Stimulated activated effector memory CD8-positive, alpha-beta T cell treated with anti-CD3 and anti-CD28 coated beads, Interleukin-12 subunit alpha, Interleukin-12 subunit beta, amount 100 ng/mL, for 72 hours (primary cell): ENCODE measurements around the gene CISTR.
"Not testable (repeated sequence)": the region's sequence is repeated elsewhere in the genome, so short reads cannot be mapped to it uniquely, and the experiment has no call there.

ENCODE experiments used
- ATAC-seq: fragments of 150-1000 bp; cut with Tn5 transposase; 2 replicates; pipeline ENCODE4 v1.10.0; 2021
- DNase-seq, 2 donors: peaks; one replicate each; pipeline ENCODE4 v3.0.0; 2021 to 2022; ENCODE audit warnings: low spot score in 2 of 2
- H3K27ac Mint-ChIP-seq: one replicate; pipeline ENCODE4 v1.8.0; 2022; ENCODE audit warnings: mild to moderate bottlenecking, mixed read lengths
- H3K36me3 Mint-ChIP-seq: one replicate; pipeline ENCODE4 v1.8.0; 2022; ENCODE audit warnings: mild to moderate bottlenecking, mixed read lengths
- H3K4me1 Mint-ChIP-seq: one replicate; pipeline ENCODE4 v1.8.0; 2022; ENCODE audit warnings: mixed read lengths
- H3K4me3 Mint-ChIP-seq: one replicate; pipeline ENCODE4 v1.8.0; 2022; ENCODE audit warnings: mild to moderate bottlenecking, mixed read lengths
- H3K9me3 Mint-ChIP-seq: one replicate; pipeline ENCODE4 v1.8.0; 2022; ENCODE audit warnings: mixed read lengths

Gene CISTR

DNA sequence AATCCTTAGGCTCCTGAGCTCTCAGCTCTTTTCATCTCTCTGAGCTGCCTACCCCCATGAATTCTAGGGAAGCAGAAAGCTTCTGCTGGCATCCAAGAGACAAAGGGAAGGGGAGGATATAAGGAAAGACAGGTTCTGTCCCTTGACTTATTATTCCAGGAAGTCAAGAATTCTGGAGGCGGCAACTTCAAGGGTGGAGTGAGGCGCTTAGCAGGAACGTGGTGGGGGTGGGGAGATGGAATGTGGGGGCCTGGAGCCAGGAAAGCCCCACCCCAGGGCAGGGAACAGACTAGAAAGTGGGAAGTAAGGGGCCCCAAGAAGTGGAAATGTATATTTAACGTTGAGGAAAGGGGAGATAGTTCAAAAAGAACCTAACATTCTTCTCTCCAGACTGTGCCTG, 26.0 kb downstream of the CISTR start:
- Mint-ChIP-seq H3K27ac (peak overlapping the region; percentile 89), H3K9me3 (no peaks in the 10 kb centered on the region), H3K36me3 (peaks cover 54% of the 10 kb centered on the region), H3K4me1 (peaks cover 37% of the 10 kb centered on the region), H3K4me3 (peak overlapping the region; percentile 90)
- no peak for ATAC-seq
- DNase-seq, result no peak

- no peak for ATAC-seq
- DNase-seq, result no peak
- Mint-ChIP-seq H3K4me3 (no peak overlapping the region), H3K36me3 (peaks cover 83% of the 10 kb centered on the region), H3K9me3 (no peaks in the 10 kb centered on the region), H3K4me1 (peaks cover 29% of the 10 kb centered on the region), H3K27ac (peak overlapping the region; percentile 32)
These were observed 29.2 kb downstream of the CISTR start for GRCh38 chr12:53722450-53723041.

GRCh38 chr12:53720946-53721345, 30.8 kb downstream of the CISTR start:
- Mint-ChIP-seq H3K9me3 (no peaks in the 10 kb centered on the region), H3K36me3 (peaks cover 89% of the 10 kb centered on the region), H3K27ac (peak overlapping the region; percentile 60), H3K4me1 (peaks cover 13% of the 10 kb centered on the region), H3K4me3 (no peak overlapping the region)
- DNase-seq, result no peak
- no peak for ATAC-seq

DNA sequence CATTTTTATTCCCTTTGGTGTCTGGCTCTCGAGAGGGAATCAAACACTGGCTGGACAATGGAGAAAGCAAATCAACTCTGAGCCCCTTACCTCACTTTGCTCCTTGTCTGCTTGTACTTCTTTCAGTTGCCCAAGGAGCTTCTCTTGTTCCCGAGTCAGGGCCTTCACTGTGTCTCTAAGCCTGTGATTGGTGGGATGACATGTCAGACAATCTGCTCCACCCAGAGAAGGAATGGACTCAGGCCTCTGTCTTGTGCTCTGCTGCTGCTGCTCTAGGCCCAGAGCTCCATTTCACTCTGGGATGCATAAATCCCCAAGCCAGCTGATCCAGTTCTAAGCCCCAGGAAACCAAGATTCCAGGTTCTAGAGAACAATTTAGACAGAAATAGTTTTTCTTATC, 32.1 kb downstream of the CISTR start:
- Mint-ChIP-seq H3K36me3 (peaks cover 83% of the 10 kb centered on the region), H3K4me1 (peaks cover 5% of the 10 kb centered on the region), H3K27ac (no peak overlapping the region), H3K4me3 (no peak overlapping the region), H3K9me3 (no peaks in the 10 kb centered on the region)
- no peak for DNase-seq
- no peak for ATAC-seq

- H3K4me1 Mint-ChIP-seq, H3K27ac Mint-ChIP-seq, H3K9me3 Mint-ChIP-seq, ATAC-seq, H3K4me3 Mint-ChIP-seq, DNase-seq: not testable (repeated sequence)
- H3K36me3 Mint-ChIP-seq, result peaks cover 78% of the 10 kb centered on the region
These were observed 33.2 kb downstream of the CISTR start for GRCh38 chr12:53718567-53718966.

GRCh38 chr12:53717319-53717718, 34.5 kb downstream of the CISTR start:
- ATAC-seq, result no peak

DNA sequence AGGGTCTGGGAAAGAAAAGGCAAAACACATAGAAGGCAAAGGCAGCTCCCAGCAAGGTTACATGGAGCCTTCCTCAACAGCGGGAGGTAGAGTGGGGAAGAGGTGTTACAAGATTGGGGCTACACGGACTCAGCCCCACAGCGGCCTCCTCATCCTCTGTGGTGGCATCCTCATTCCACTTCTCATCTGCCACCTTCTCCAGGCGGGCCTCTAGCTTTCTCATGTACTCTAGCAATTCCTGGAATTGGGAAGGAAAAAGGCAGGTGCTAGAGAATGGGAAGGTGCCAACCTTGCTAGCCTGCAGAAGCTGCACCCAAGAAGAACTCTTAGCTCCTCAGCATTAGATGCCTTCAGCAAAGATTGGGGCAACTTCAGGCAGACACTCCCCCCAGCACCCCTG, 37.8 kb downstream of the CISTR start:
- peaks cover 51% of the 10 kb centered on the region for H3K36me3 Mint-ChIP-seq
- ATAC-seq, result no peak

More at GRCh38 chr12:53717319-53717718, 34.5 kb downstream of the CISTR start:
- no peak overlapping the region for H3K27ac Mint-ChIP-seq
- peaks cover 74% of the 10 kb centered on the region for H3K36me3 Mint-ChIP-seq
- no peak overlapping the region for H3K4me3 Mint-ChIP-seq
- no peak for DNase-seq
- no peaks in the 10 kb centered on the region for H3K9me3 Mint-ChIP-seq
- H3K4me1 Mint-ChIP-seq, result no peaks in the 10 kb centered on the region

DNA sequence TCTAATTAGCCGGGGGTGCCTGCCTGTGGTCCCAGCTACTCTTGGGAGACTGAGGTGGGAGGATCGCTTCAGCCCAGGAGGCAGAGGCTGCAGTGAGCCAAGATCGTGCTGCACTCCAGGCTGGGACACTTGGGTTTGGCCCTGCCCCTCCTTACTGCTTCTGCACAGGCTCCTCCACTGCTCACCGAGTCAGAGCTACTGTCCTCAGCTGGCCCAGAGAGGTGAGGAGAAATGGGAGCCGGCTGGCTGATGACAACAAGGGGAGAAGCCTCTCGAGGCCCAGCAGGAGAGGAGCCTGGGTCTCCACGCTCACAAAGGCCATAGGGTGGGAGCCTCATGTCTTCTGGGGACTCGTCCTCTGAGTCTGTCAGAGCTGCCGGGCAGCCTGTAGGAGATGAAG, 38.3 kb downstream of the CISTR start:
- Mint-ChIP-seq H3K27ac (peak overlapping the region; percentile 71), H3K4me1 (no peaks in the 10 kb centered on the region), H3K4me3 (no peak overlapping the region), H3K9me3 (no peaks in the 10 kb centered on the region), H3K36me3 (peaks cover 46% of the 10 kb centered on the region)
- no peak for DNase-seq
- no peak for ATAC-seq

More for the DNA sequence above, 37.8 kb downstream of the CISTR start:
- Mint-ChIP-seq H3K4me1 (no peaks in the 10 kb centered on the region), H3K9me3 (no peaks in the 10 kb centered on the region), H3K4me3 (no peak overlapping the region), H3K27ac (no peak overlapping the region)
- no peak for DNase-seq

- H3K36me3 Mint-ChIP-seq, result peaks cover 39% of the 10 kb centered on the region
- H3K4me3 Mint-ChIP-seq, result no peak overlapping the region
- ATAC-seq, result no peak
- H3K4me1 Mint-ChIP-seq, result no peaks in the 10 kb centered on the region
- DNase-seq, result no peak
- no peak overlapping the region for H3K27ac Mint-ChIP-seq
- H3K9me3 Mint-ChIP-seq, result no peaks in the 10 kb centered on the region
These were observed 39.6 kb downstream of the CISTR start for GRCh38 chr12:53712059-53712643.

DNA sequence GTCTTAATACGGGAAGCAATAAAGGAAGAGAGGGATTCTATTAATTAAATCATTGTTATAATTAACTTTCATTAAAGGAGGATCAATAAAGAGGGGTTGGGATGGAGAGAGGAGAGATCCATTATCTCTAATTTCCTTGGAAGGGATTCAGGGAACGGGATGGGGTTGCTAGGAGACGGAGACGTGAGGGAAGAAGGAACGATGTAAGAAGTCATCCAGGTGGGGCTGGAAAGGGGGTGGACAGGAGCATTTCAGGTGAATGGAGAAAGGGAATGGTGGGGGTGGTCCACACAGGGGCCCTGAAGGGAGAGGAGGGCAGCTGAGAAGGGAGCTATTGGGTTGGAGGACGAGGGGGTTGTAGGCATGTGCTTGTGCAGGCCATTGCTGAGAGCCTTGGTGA, 41.7 kb downstream of the CISTR start:
- ATAC-seq (no peak), DNase-seq (no peak)
- peak overlapping the region; percentile 15 for H3K27ac Mint-ChIP-seq
- H3K9me3 Mint-ChIP-seq, result no peaks in the 10 kb centered on the region
- no peaks in the 10 kb centered on the region for H3K4me1 Mint-ChIP-seq
- peaks cover 24% of the 10 kb centered on the region for H3K36me3 Mint-ChIP-seq
- H3K4me3 Mint-ChIP-seq, result no peak overlapping the region

GRCh38 chr12:53709671-53710070, 42.1 kb downstream of the CISTR start:
- DNase-seq (no peak), ATAC-seq (no peak)
- H3K27ac Mint-ChIP-seq, result no peak overlapping the region
- H3K4me3 Mint-ChIP-seq, result no peak overlapping the region
- no peaks in the 10 kb centered on the region for H3K9me3 Mint-ChIP-seq
- H3K36me3 Mint-ChIP-seq, result peaks cover 24% of the 10 kb centered on the region
- H3K4me1 Mint-ChIP-seq, result no peaks in the 10 kb centered on the region

- Mint-ChIP-seq H3K36me3 (no peaks in the 10 kb centered on the region), H3K9me3 (no peaks in the 10 kb centered on the region), H3K27ac (no peak overlapping the region), H3K4me3 (no peak overlapping the region), H3K4me1 (peaks cover 8% of the 10 kb centered on the region)
- ATAC-seq (no peak), DNase-seq (no peak)
These were observed 45.7 kb downstream of the CISTR start for GRCh38 chr12:53706080-53706479.

GRCh38 chr12:53703756-53704155, 48.0 kb downstream of the CISTR start:
- Mint-ChIP-seq H3K36me3 (no peaks in the 10 kb centered on the region), H3K4me3 (no peak overlapping the region), H3K9me3 (no peaks in the 10 kb centered on the region), H3K27ac (no peak overlapping the region), H3K4me1 (peaks cover 8% of the 10 kb centered on the region)
- no peak for ATAC-seq
- DNase-seq, result no peak

GRCh38 chr12:53701518-53702264, 50.1 kb downstream of the CISTR start:
- no peaks in the 10 kb centered on the region for H3K9me3 Mint-ChIP-seq
- DNase-seq (peak; percentile 66 to 83), ATAC-seq (peak; percentile 93)
- peaks cover 13% of the 10 kb centered on the region for H3K4me1 Mint-ChIP-seq
- H3K4me3 Mint-ChIP-seq, result no peak overlapping the region
- H3K36me3 Mint-ChIP-seq, result no peaks in the 10 kb centered on the region
- H3K27ac Mint-ChIP-seq, result no peak overlapping the region

GRCh38 chr12:53700567-53700966, 51.2 kb downstream of the CISTR start:
- DNase-seq, result no peak
- no peak for ATAC-seq
- Mint-ChIP-seq H3K4me1 (peaks cover 20% of the 10 kb centered on the region), H3K36me3 (no peaks in the 10 kb centered on the region), H3K4me3 (no peak overlapping the region), H3K27ac (no peak overlapping the region), H3K9me3 (no peaks in the 10 kb centered on the region)

- Mint-ChIP-seq H3K4me1 (peaks cover 29% of the 10 kb centered on the region), H3K9me3 (no peaks in the 10 kb centered on the region), H3K27ac (no peak overlapping the region), H3K36me3 (no peaks in the 10 kb centered on the region), H3K4me3 (no peak overlapping the region)
- ATAC-seq (no peak), DNase-seq (no peak)
These were observed 52.1 kb downstream of the CISTR start for GRCh38 chr12:53699678-53700025.
